HG03064 (cell line): ENCODE data around the gene TGFBR1.
"Not testable (repeated sequence)": the region's sequence is repeated elsewhere in the genome, so short reads cannot be mapped to it uniquely, and the experiment has no call there.

Source experiments
- ATAC-seq: cut with Tn5 transposase; IDR thresholded peaks from one replicate; pipeline ENCODE4 v1.9.1; 2021; ENCODE audit warnings: low read depth; ENCODE audit not compliant: unreplicated experiment

The TGFBR1 gene

DNA sequence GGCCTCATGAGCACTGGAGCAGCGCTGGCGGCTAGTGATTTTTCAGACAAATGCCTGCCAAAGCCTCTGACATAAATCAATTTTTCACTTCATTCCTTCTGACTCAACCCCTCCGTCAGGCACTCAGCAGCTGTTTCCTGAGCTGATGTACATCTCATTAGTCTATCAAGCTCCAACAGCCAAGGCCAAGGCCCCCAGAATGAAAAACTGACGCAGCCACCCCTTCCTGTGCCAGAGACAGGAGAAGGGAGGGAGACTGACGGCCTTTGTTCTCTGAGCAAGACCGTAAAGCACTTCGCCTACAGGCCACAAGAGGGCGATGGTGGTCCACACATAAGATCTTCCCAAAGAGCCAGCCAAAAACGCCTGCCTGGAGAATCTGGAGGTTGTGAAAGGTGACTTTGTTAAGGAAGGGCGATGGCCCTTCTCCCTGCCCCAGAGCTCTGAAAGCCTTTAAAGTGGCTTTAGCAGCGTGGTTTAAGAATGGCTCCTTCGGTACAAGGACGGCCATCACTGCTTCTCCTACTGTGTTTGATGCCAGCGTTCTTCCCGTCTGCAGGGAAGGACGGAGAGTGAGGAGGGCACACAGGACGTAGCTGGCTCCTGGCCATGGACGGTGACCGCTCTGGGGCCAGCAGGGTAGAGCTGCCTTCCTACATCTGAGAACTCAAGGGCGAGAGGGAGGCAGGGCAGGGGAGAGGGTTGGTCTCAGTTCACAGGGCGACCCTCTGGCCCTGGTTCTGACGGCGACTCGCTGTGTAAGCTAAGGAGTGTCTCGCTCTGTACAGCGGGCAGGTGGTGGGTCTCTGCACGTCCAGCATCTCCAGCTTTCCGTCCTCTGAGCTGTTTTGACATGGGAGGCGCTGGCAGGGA is 79.8 kb downstream of the TGFBR1 start:
- no peak for ATAC-seq

DNA sequence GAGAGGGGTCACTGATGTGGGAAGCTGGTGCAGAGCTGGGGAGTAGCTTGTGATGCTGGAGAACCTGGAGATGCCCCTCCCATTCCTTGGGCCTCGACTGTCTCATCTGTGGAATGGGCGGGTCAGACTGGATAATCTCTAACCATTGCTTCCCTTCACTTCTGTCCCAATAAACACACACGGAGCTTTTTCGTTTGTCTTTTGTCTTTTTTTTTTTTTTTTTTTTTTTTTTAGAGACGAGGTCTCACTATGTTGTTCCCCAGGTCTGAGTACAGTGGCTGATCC is 80.4 kb downstream of the TGFBR1 start:
- ATAC-seq: no peak

DNA sequence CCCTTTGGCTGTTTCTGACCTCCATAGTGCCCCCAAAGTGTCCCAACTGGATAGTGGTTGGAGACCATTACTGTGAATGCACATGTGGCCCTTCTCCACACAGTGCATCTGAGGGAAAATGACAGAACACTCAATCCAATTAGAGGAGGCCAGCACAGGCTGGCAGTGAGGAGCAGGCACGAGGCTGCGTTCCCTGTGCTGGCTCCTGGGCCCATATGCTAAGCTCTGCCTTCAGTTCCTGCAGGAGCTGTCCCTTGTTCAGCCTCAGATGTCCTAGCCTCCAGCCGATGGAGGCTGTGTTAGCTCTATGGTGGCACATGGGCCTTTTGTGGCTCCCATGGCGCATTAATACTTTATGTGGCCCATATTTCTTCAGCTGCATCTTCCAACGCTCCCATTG is 81.0 kb downstream of the TGFBR1 start:
- no peak for ATAC-seq

DNA sequence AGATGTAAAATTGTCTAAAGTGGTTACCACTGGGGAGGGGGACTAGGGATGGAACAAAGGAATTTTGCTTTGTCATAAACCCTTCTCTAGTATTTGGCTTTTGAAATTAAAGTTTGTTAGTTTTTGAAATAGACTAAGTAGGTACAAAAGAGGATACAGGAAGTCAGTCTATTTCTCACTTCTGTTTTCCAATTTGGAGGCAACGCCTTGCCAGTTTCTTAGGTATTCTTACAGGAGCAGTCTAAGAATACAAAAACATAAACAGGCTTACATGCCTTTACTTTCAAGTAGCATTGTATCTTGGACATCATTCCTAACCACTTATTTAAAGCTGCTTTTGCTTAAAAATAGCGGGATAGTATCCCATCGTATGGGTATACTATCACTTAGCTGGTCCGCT is 82.4 kb downstream of the TGFBR1 start:
- ATAC-seq: no peak

DNA sequence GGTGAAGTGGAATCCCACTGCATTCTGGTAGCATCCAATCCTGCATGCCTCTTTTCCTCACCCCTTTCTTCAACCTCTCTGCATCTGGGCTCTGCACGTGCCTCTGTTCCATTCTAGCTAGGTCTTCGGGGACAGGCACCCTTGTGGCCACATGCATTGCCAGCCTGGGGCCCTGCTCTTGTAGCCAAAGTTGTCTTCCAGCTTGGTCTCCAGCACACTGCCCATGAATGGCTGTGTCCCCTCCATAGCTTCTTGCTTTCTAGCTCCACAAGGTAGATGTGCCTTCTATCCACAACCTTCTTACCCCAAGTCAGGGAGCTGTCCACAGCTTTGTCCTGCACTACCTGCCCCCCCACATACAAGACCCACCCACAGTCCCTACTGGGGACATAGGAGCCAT is 84.3 kb downstream of the TGFBR1 start:
- no peak for ATAC-seq

DNA sequence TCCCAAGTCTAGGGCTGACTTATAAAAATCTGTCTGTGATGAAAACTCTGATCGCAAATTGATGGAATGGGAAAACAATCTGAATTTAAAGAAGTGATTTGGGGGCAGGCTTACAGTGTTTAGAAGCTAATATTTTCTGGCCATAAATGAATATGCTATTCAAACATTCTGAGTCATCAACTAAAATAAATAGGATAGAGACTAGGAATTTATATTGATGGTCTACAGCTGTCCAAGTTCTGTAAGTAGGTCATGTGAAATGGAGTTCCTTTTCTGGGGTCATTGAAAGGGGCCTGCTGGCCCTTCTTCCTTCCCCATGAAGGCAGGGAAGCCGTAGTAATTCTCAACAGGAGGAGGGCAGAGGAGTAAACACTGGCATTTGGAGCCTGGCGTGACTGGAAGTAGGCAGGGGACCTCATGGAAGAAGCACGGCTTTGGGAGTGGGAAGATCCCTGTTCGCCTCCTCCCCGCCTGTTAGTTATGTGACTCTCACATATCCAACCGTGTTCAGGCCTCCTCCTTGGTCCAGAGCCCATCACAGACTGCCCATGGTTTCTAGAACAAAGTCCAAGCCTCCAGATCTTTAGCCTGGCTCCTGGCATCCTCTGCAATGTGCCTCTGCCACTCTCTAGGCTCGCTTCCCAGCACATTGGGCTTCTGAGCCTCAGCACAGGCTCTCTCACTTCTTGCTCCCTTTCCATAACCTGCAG is 85.1 kb downstream of the TGFBR1 start:
- ATAC-seq: no peak

DNA sequence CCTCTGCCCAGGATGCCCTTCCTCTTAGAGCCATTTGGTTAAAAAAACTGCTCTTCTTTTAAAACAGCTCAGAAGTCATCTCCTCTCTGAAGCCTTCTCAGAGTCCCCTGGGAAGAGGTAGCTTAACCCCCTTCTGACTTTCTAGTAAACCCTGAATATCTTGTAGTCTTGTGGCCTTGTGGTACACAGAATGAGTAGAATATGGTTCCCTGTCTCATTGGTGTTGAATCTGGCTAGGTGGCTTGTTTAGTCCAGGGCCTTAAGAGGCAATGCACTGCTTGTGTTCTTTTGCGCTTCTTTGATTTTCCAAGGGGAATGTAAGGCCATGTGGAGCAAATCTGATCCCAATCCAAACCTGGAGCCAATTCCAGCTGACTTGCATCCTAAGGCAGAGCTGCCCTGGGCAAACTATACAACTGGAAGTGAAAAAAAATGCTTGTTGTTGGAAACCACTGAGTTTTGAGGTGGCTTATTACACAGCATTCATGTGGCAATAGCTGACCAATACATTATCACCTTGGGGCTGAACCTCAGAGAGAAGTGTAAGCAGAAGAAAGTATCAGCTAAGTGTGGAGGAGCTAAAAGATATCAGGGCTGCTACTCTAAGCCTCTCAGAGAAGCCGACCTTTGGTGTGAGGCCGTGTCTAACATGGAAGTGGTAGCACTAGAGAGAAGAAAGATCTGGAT is 85.8 kb downstream of the TGFBR1 start:
- no peak for ATAC-seq

DNA sequence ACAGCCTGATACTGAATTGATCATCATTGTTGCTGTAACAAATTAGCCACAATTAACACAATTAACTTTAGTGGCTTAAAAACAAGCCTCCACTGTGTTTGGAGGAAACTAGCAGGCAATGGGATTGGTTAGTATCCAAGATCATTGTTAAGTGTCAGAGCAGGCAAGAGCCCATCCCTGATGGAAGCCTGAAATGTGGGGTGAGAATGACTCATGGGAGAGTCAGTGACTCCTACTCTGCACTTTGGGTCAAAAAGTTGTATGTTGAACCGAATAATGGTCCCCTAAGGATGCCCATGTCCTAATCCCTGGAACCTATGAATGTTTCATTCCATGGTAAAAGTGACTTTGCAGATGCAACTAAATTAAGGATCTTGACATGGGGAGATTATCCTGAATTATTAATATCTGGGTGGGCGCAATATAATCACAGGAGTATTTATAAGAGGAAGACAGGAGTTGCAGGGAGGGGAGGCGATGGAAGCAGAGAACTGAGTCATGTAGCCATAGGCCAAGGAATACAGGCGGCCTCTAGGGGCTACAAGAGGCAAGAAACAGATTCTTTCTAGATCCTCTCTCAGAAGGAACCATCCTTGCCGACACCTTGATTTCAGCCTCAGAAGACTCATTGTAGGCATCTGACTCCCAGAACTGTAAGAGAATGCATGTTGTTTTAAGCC is 88.0 kb downstream of the TGFBR1 start:
- no peak for ATAC-seq

DNA sequence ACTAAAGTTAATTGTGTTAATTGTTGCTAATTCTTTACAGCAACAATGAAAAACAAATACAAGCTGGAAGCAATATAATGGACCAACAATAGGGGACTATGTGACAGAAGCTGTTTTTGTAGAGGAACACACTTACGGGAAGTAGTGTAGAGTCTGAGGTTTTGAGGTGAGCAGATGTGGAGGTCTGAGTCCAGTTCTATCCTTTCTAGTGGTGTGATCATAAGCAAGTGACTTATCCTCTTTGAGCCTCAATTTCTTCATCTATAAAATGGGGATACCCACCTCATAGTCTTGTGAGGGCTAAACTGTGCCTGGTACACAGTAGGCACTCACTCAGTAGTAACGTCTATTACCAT is 88.5 kb downstream of the TGFBR1 start:
- no peak for ATAC-seq

DNA sequence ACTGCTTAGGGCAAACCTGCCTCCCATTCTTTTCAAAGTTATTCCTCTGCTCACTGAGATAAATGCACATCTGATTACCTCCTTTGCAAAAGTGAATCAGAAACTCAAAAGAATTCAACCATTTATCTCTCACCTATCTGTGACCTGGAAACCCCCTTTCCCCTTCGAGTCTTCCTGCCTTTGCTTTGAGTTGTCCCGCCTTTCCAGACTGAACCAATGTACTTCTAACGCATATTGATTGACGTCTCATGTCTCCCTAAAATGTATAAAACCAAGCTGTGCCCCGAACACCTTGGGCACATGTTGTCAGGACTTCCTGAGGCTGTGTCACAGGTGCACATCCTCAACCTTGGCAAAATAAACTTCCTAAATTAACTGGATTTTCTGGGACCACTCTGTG is 91.6 kb downstream of the TGFBR1 start:
- not testable (repeated sequence) for ATAC-seq

DNA sequence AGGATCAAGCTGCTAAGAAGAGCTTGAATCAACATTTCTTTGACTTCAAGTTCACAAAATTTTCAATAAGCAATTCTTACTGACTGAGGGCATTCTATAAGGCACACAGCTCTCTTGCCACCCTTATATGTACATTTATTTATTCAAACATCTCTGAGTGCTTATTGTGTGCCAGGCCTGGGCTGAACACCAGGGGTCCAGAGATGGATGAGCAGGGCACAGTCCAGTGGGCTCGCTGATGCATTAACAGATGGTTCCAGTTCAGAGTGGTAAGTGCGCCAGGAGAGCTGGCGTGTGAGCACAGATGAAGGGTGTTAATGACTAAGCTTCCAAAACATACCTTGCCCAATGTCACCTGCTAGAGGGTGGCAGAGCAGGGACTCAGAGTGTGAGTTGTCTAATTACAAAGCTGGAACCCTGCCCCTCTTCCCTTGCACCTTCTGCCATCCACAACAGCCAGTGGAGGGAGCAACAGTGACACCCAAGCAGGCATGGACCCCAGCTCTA is 92.3 kb downstream of the TGFBR1 start:
- no peak for ATAC-seq

DNA sequence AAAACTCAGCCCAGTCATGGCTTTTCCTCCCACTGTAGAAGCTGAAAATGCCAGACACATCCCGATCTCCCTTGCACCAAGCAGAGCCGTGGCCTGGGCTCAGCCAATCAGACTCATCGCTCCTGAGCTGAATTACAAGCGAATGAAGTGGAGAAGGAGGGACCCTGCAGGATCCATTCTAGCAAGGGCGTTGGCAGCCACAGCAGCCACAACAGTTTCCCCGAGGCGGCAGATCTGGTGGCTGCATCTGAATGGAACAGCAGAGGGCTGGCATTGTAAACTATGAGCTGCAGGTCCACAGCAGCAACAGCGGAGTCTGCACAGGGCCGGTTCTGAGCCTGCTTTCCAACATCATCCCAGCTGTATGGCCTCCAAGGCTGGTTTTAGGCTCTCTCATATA is 93.1 kb downstream of the TGFBR1 start:
- no peak for ATAC-seq

DNA sequence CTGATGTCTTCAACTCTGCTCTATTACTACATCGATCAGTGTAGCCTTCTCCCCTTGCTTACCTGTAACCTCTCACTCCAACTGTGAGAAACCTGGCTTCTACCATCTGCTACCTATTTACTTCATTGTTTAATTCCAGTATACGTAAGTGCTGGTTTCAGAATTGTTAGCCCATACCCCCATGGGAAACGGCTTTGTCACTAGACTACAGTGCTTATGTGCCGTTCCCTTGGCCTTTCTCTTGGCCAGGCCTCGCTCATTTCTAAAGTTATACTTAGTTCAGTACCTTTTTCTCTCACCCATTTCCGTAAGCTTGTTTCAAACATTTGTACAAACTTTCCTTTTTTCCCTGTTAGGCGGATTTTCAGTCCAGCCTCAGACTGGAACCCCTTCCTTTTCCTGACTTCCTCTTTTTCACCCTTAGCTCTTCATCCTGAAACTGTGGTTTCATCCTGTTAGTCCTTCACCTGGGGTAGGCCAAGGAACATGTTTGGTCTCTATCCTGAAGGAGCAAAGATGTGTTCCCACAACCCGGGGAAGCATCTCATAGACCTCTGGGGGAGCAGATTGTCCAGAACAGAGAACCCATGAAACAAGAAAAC is 95.1 kb downstream of the TGFBR1 start:
- ATAC-seq: no peak

DNA sequence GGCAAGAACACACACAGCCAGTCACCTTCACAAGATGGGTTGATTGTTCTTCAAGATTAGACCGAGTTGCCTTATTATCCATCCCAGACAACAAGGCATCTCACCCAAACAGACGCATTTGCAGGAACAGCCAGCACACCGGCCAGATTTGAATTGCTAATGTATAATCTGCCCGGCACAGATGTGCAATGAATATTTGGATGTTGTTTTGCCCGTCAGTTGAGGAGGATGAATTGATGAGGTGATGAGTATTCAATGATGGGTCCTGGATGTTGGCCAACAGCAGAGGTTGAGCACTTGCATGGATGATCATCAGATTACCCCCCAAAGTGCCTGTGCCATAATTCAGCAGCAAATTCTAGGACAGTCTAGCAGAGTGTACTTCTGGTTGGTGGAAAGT is 96.7 kb downstream of the TGFBR1 start:
- ATAC-seq: no peak
